HG03175 (cell line): ENCODE data around the gene ATXN7.

ENCODE experiments used
- ATAC-seq: cut with Tn5 transposase; IDR thresholded peaks from one replicate; pipeline ENCODE4 v1.9.1; 2021; ENCODE audit warnings: mild to moderate bottlenecking, moderate library complexity; ENCODE audit not compliant: unreplicated experiment

ATXN7 gene

GRCh38 chr3:64011685-64012084 is 148.0 kb downstream of the ATXN7 start:
- no peak for ATAC-seq

GRCh38 chr3:64016941-64017620 is 153.4 kb downstream of the ATXN7 start:
- ATAC-seq: no peak

- ATAC-seq: no peak
Observed at GRCh38 chr3:64019271-64019670, 155.6 kb downstream of the ATXN7 start.

GRCh38 chr3:64019879-64020278 is 156.2 kb downstream of the ATXN7 start:
- no peak for ATAC-seq

GRCh38 chr3:64021922-64022321 is 158.3 kb downstream of the ATXN7 start:
- no peak for ATAC-seq

GRCh38 chr3:64022451-64023186 is 159.0 kb downstream of the ATXN7 start:
- ATAC-seq: no peak

GRCh38 chr3:64023187-64023860 is 159.7 kb downstream of the ATXN7 start, which contains the start of gene PSMD6:
PSMD6 (minus strand) TSS chr3:64023494; CDS start chr3:64023419, 75 bp downstream.
- peak; percentile 94 for ATAC-seq

- no peak for ATAC-seq
Observed at GRCh38 chr3:64023861-64024223, 160.2 kb downstream of the ATXN7 start.

GRCh38 chr3:64026346-64026745 is 162.7 kb downstream of the ATXN7 start:
- ATAC-seq: peak; percentile 17

GRCh38 chr3:64027658-64028057 is 164.0 kb downstream of the ATXN7 start:
- no peak for ATAC-seq

GRCh38 chr3:64028754-64029153 is 165.1 kb downstream of the ATXN7 start:
- ATAC-seq: no peak

- no peak for ATAC-seq
Observed at GRCh38 chr3:64029287-64029686, 165.6 kb downstream of the ATXN7 start.

- ATAC-seq: peak; percentile 86
Observed at GRCh38 chr3:64030741-64031140, 167.1 kb downstream of the ATXN7 start.

- no peak for ATAC-seq
Observed at GRCh38 chr3:64031540-64032508, 168.2 kb downstream of the ATXN7 start.

GRCh38 chr3:64033069-64033468 is 169.4 kb downstream of the ATXN7 start:
- no peak for ATAC-seq

- no peak for ATAC-seq
Observed at GRCh38 chr3:64037084-64037483, 173.4 kb downstream of the ATXN7 start.

- no peak for ATAC-seq
Observed at GRCh38 chr3:64038253-64038767, 174.6 kb downstream of the ATXN7 start.

- no peak for ATAC-seq
Observed at GRCh38 chr3:64039332-64039731, 175.7 kb downstream of the ATXN7 start.

GRCh38 chr3:64039981-64040733 is 176.5 kb downstream of the ATXN7 start:
- no peak for ATAC-seq

- ATAC-seq: no peak
Observed at GRCh38 chr3:64042952-64043351, 179.3 kb downstream of the ATXN7 start.
